Measurements from ENCODE around the gene FST. TPM values are rescaled to one million over a fixed set of nuclear protein-coding genes. Genes with fewer than 3 reads are reported as not detected.

Gene FST
- total RNA-seq, 1 donor, result 215 TPM

- Histone ChIP-seq H2AFZ (ENCODE audit: low read length) (no peak overlapping the region), H3K27ac (ENCODE audit: low read depth, low read length) (no peak overlapping the region), H3K4me1 (ENCODE audit: insufficient read depth, low read length) (no peaks in the 10 kb centered on the region), H3K79me2 (ENCODE audit: insufficient read depth, low read length) (no peaks in the 10 kb centered on the region), H3K36me3 (ENCODE audit: insufficient read depth, low read length) (no peaks in the 10 kb centered on the region), H3K9me3 (ENCODE audit: low read depth, low read length) (no peaks in the 10 kb centered on the region), H4K20me1 (ENCODE audit: insufficient read depth, low read length) (no peaks in the 10 kb centered on the region), H3K27me3 (ENCODE audit: insufficient read depth, low read length) (no peaks in the 10 kb centered on the region), H3K4me3 (ENCODE audit: insufficient read depth, low read length) (no peak overlapping the region), H3K4me2 (ENCODE audit: insufficient read depth, low read length) (no peak overlapping the region)
- no peak for DNase-seq (ENCODE audit: insufficient read length, low spot score, missing footprints)
- TF ChIP-seq CTCF (IDR thresholded peaks at IDR 0.05; ENCODE audit: extremely low read depth, low read depth, low read length), result no peak
These were observed 26.6 kb downstream of the FST start for GRCh38 chr5:53507013-53507412.

GRCh38 chr5:53508125-53508524, 27.7 kb downstream of the FST start:
- TF ChIP-seq CTCF (IDR thresholded peaks at IDR 0.05; ENCODE audit: extremely low read depth, low read depth, low read length), result no peak
- no peak overlapping the region for H3K4me3 ChIP-seq (ENCODE audit: insufficient read depth, low read length)
- H2AFZ ChIP-seq (ENCODE audit: low read length), result no peak overlapping the region
- no peaks in the 10 kb centered on the region for H4K20me1 ChIP-seq (ENCODE audit: insufficient read depth, low read length)
- no peak for DNase-seq (ENCODE audit: insufficient read length, low spot score, missing footprints)
- no peak overlapping the region for H3K27ac ChIP-seq (ENCODE audit: low read depth, low read length)
- H3K4me2 ChIP-seq (ENCODE audit: insufficient read depth, low read length), result no peak overlapping the region
- no peaks in the 10 kb centered on the region for H3K27me3 ChIP-seq (ENCODE audit: insufficient read depth, low read length)
- H3K36me3 ChIP-seq (ENCODE audit: insufficient read depth, low read length), result no peaks in the 10 kb centered on the region
- no peaks in the 10 kb centered on the region for H3K9me3 ChIP-seq (ENCODE audit: low read depth, low read length)
- no peaks in the 10 kb centered on the region for H3K79me2 ChIP-seq (ENCODE audit: insufficient read depth, low read length)
- no peaks in the 10 kb centered on the region for H3K4me1 ChIP-seq (ENCODE audit: insufficient read depth, low read length)

GRCh38 chr5:53512539-53512938, 32.1 kb downstream of the FST start:
- TF ChIP-seq CTCF (IDR thresholded peaks at IDR 0.05; ENCODE audit: extremely low read depth, low read depth, low read length), result no peak
- Histone ChIP-seq H3K79me2 (ENCODE audit: insufficient read depth, low read length) (no peaks in the 10 kb centered on the region), H3K4me3 (ENCODE audit: insufficient read depth, low read length) (no peak overlapping the region), H2AFZ (ENCODE audit: low read length) (no peak overlapping the region), H3K36me3 (ENCODE audit: insufficient read depth, low read length) (no peaks in the 10 kb centered on the region), H3K4me2 (ENCODE audit: insufficient read depth, low read length) (no peak overlapping the region), H3K9me3 (ENCODE audit: low read depth, low read length) (no peaks in the 10 kb centered on the region), H4K20me1 (ENCODE audit: insufficient read depth, low read length) (no peaks in the 10 kb centered on the region), H3K27ac (ENCODE audit: low read depth, low read length) (no peak overlapping the region), H3K4me1 (ENCODE audit: insufficient read depth, low read length) (no peaks in the 10 kb centered on the region), H3K27me3 (ENCODE audit: insufficient read depth, low read length) (no peaks in the 10 kb centered on the region)
- no peak for DNase-seq (ENCODE audit: insufficient read length, low spot score, missing footprints)

GRCh38 chr5:53515988-53516387, 35.6 kb downstream of the FST start:
- no peaks in the 10 kb centered on the region for H3K79me2 ChIP-seq (ENCODE audit: insufficient read depth, low read length)
- H3K4me3 ChIP-seq (ENCODE audit: insufficient read depth, low read length), result no peak overlapping the region
- H2AFZ ChIP-seq (ENCODE audit: low read length), result no peak overlapping the region
- H3K27me3 ChIP-seq (ENCODE audit: insufficient read depth, low read length), result no peaks in the 10 kb centered on the region
- no peak overlapping the region for H3K4me2 ChIP-seq (ENCODE audit: insufficient read depth, low read length)
- H4K20me1 ChIP-seq (ENCODE audit: insufficient read depth, low read length), result no peaks in the 10 kb centered on the region
- H3K4me1 ChIP-seq (ENCODE audit: insufficient read depth, low read length), result no peaks in the 10 kb centered on the region
- no peaks in the 10 kb centered on the region for H3K9me3 ChIP-seq (ENCODE audit: low read depth, low read length)
- H3K36me3 ChIP-seq (ENCODE audit: insufficient read depth, low read length), result no peaks in the 10 kb centered on the region
- no peak overlapping the region for H3K27ac ChIP-seq (ENCODE audit: low read depth, low read length)
- no peak for DNase-seq (ENCODE audit: insufficient read length, low spot score, missing footprints)
- TF ChIP-seq CTCF (IDR thresholded peaks at IDR 0.05; ENCODE audit: extremely low read depth, low read depth, low read length), result no peak
